SK-N-SH (cell line): Measurements from ENCODE around the gene PLCB1. TPM values are rescaled to one million over a fixed set of nuclear protein-coding genes. Genes with fewer than 3 reads are reported as not detected.

Experiments
- CTCF ChIA-PET: fragments of 300-600, 350-600 bp; formaldehyde crosslinking; extraction: SDS; loops from one replicate; lab custom pipeline; 2021; lab: Yijun Ruan, JAX
- POLR2A ChIA-PET: fragments of 350-600 bp; sonication (Branson Sonifier 250); formaldehyde crosslinking; extraction: SDS; loops from one replicate; lab custom pipeline; 2020; ENCODE audit warnings: antibody characterized with exemption, inconsistent platforms; lab: Yijun Ruan, JAX
- DNase-seq: peaks from one replicate; pipeline ENCODE4 v3.0.0; 2012
- H2AFZ ChIP-seq: fragments of 200-600 bp; sonication (generic); 2 replicates; pipeline ENCODE4 v1.8.1; 2016; ENCODE audit warnings: antibody characterized with exemption, mild to moderate bottlenecking, low read depth
- H3F3A ChIP-seq: fragments of 200-600 bp; sonication (generic); replicated peaks from 2 replicates; pipeline ENCODE3; 2016; ENCODE audit warnings: antibody characterized with exemption, mild to moderate bottlenecking; ENCODE audit not compliant: insufficient read depth
- H3K27ac ChIP-seq, 2 experiments: fragments of 200-500 bp in 1 of 2; fragments of 200-600 bp in 1 of 2; sonication (Bioruptor generic) in 1 of 2; sonication (generic), shearing (Covaris generic) in 1 of 2; 2 replicates each; pipeline versions ENCODE4 v1.5.1 to v1.6.1; 2014 to 2016; ENCODE audit warnings: low read depth in 2 of 2, inconsistent platforms in 1 of 2, low read length in 1 of 2, mild to moderate bottlenecking in 1 of 2, mixed read lengths in 1 of 2
- H3K27me3 ChIP-seq: fragments of 200-600 bp; sonication (generic), shearing (Covaris generic); 2 replicates; pipeline ENCODE4 v1.6.1; 2016; ENCODE audit warnings: mixed run types; ENCODE audit not compliant: insufficient read depth
- H3K36me3 ChIP-seq, 2 experiments: fragments of 200-500 bp in 1 of 2; fragments of 200-600 bp in 1 of 2; sonication (Bioruptor generic) in 1 of 2; sonication (generic) in 1 of 2; replicated peaks in 1 of 2; 2 replicates each; pipeline versions ENCODE3 to v1.5.1; 2014 to 2016; ENCODE audit warnings: low read length in 1 of 2, mild to moderate bottlenecking in 1 of 2; ENCODE audit not compliant: insufficient read depth in 2 of 2, control insufficient read depth in 1 of 2
- H3K4me1 ChIP-seq, 2 experiments: fragments of 200-500 bp in 1 of 2; fragments of 200-600 bp in 1 of 2; sonication (Bioruptor generic) in 1 of 2; sonication (generic), shearing (Covaris generic) in 1 of 2; 2 replicates each; pipeline versions ENCODE4 v1.5.1 to v1.6.1; 2014 to 2016; ENCODE audit warnings: low read depth in 1 of 2, low read length in 1 of 2, mixed run types in 1 of 2; ENCODE audit not compliant: insufficient read depth in 2 of 2, control insufficient read depth in 1 of 2
- H3K4me2 ChIP-seq: fragments of 200-600 bp; sonication (generic), shearing (Covaris generic); 2 replicates; pipeline ENCODE4 v1.6.1; 2017; ENCODE audit warnings: mixed run types
- H3K4me3 ChIP-seq, 2 experiments: fragments of 200-500 bp in 1 of 2; fragments of 200-600 bp in 1 of 2; sonication (Bioruptor generic) in 1 of 2; sonication (generic), shearing (Covaris generic) in 1 of 2; 2 replicates each; pipeline versions ENCODE4 v1.5.1 to v1.8.1; 2014 to 2016; ENCODE audit warnings: low read depth in 2 of 2, inconsistent platforms in 1 of 2, low read length in 1 of 2, mild to moderate bottlenecking in 1 of 2, mixed read lengths in 1 of 2, moderate library complexity in 1 of 2
- H3K79me2 ChIP-seq: fragments of 200-600 bp; sonication (generic); 2 replicates; pipeline ENCODE4 v1.8.1; 2017; ENCODE audit warnings: mild to moderate bottlenecking; ENCODE audit not compliant: insufficient read depth
- H3K9ac ChIP-seq: fragments of 200-600 bp; sonication (generic); 2 replicates; pipeline ENCODE4 v1.6.1; 2017; ENCODE audit warnings: mixed run types
- H3K9me2 ChIP-seq: fragments of 200-600 bp; sonication (generic); 2 replicates; pipeline ENCODE4 v1.6.1; 2017; ENCODE audit warnings: mixed run types
- H3K9me3 ChIP-seq: fragments of 200-600 bp; sonication (generic); 2 replicates; pipeline ENCODE4 v1.6.1; 2017; ENCODE audit warnings: mixed run types, mild to moderate bottlenecking, moderate library complexity
- H4K20me1 ChIP-seq: fragments of 200-600 bp; sonication (generic); 2 replicates; pipeline ENCODE4 v1.6.1; 2017; ENCODE audit warnings: mild to moderate bottlenecking, mixed run types; ENCODE audit not compliant: insufficient read depth
- CHD2 ChIP-seq: fragments of 150-350 bp; IDR thresholded peaks from 2 replicates; pipeline ENCODE4 v1.6.1; 2018; ENCODE audit warnings: low read length; ENCODE audit not compliant: partially characterized antibody
- ELF1 ChIP-seq: IDR thresholded peaks from 2 replicates; pipeline ENCODE4 v1.4.0; 2012
- EP300 ChIP-seq, 2 experiments: IDR thresholded peaks; 2 replicates each; pipeline versions ENCODE4 v1.4.0 to v1.6.1; 2012; ENCODE audit warnings: borderline replicate concordance in 1 of 2, low read depth in 1 of 2, low read length in 1 of 2
- EZH2phosphoT487 ChIP-seq: fragments of 200-600 bp; sonication (generic); IDR thresholded peaks from 2 replicates; pipeline ENCODE4 v1.6.1; 2017; ENCODE audit warnings: low read depth, mixed run types, mild to moderate bottlenecking, antibody characterized with exemption, moderate library complexity, borderline replicate concordance
- FOXJ3 ChIP-seq: sonication (generic); formaldehyde crosslinking; IDR thresholded peaks from 2 replicates; pipeline ENCODE4 v1.5.1; 2020; ENCODE audit warnings: mild to moderate bottlenecking, missing genetic modification reagents
- FOXM1 ChIP-seq: IDR thresholded peaks from 2 replicates; pipeline ENCODE4 v1.4.0; 2012; ENCODE audit warnings: low read depth, mild to moderate bottlenecking
- GABPA ChIP-seq: IDR thresholded peaks from 2 replicates; pipeline ENCODE4 v1.4.0; 2012; ENCODE audit warnings: low read depth, mild to moderate bottlenecking
- IRF3 ChIP-seq: fragments of 150-350 bp; IDR thresholded peaks from 2 replicates; pipeline ENCODE4 v1.6.1; 2016; ENCODE audit warnings: mild to moderate bottlenecking, low read depth, low read length
- MEF2A ChIP-seq: IDR thresholded peaks from 2 replicates; pipeline ENCODE4 v1.4.0; 2012; ENCODE audit warnings: low read depth, borderline replicate concordance
- MXI1 ChIP-seq: IDR thresholded peaks from 2 replicates; pipeline ENCODE4 v1.6.1; 2012; ENCODE audit warnings: mild to moderate bottlenecking, low read depth, low read length, improper control_type of control experiment
- NRF1 ChIP-seq: IDR thresholded peaks from 2 replicates; pipeline ENCODE4 v1.6.1; 2012; ENCODE audit warnings: low read depth, mild to moderate bottlenecking, low read length
- POLR2AphosphoS5 ChIP-seq: IDR thresholded peaks from 2 replicates; pipeline ENCODE4 v1.6.1; 2012; ENCODE audit warnings: low read depth, low read length
- RAD21 ChIP-seq: IDR thresholded peaks from 2 replicates; pipeline ENCODE4 v1.6.1; 2012; ENCODE audit warnings: mild to moderate bottlenecking, low read length
- RCOR1 ChIP-seq: fragments of 150-350 bp; IDR thresholded peaks from 2 replicates; pipeline ENCODE4 v1.6.1; 2017; ENCODE audit warnings: antibody characterized with exemption, low read length
- REST ChIP-seq: IDR thresholded peaks from 2 replicates; pipeline ENCODE4 v1.6.1; 2012; ENCODE audit warnings: mild to moderate bottlenecking, low read depth, low read length, moderate library complexity
- RFX5 ChIP-seq: IDR thresholded peaks from 2 replicates; pipeline ENCODE4 v1.6.1; 2012; ENCODE audit warnings: mild to moderate bottlenecking, improper control_type of control experiment, low read length
- RXRA ChIP-seq: IDR thresholded peaks from 2 replicates; pipeline ENCODE4 v1.4.0; 2012; ENCODE audit warnings: low read depth, mild to moderate bottlenecking, borderline replicate concordance
- TCF12 ChIP-seq: IDR thresholded peaks from 2 replicates; pipeline ENCODE4 v1.4.0; 2012
- USF1 ChIP-seq: IDR thresholded peaks from 2 replicates; pipeline ENCODE4 v1.4.0; 2012; ENCODE audit warnings: low read depth, borderline replicate concordance
- ZBTB33 ChIP-seq: IDR thresholded peaks from 2 replicates; pipeline ENCODE4 v1.4.0; 2012; ENCODE audit warnings: low read depth, borderline replicate concordance
- polyA plus RNA-seq, 3 experiments: library from polyadenylated mRNA; depleted of rRNA; stranded (reverse); fragments of >200 nt; gene quantifications; 2 replicates each; pipeline ENCODE4 v1.2.3, GENCODE V29; 2012

The PLCB1 gene
- polyA plus RNA-seq, 1 of the 3 experiments (the other 2 are of a cell fraction) = 10.5 TPM

GRCh38 chr20:8895472-8895871 lies 763.4 kb downstream of the PLCB1 start:
- ChIA-PET CTCF (interaction anchor here (1.1 kb wide), 1 partner anchor 42 kb away, joined by 3 read pairs; no protein-coding TSS in a partner anchor), POLR2A (no interaction called here)
- H2AFZ ChIP-seq = no peak overlapping the region
- H3K36me3 ChIP-seq = no peaks in the 10 kb centered on the region
- no peak overlapping the region for H3K27ac ChIP-seq
- H3K27me3 ChIP-seq = no peaks in the 10 kb centered on the region
- no peak overlapping the region for H3K9ac ChIP-seq
- no peaks in the 10 kb centered on the region for H3F3A ChIP-seq
- TF ChIP-seq FOXM1 (no peak), ELF1 (no peak), CHD2 (no peak), MXI1 (no peak), RCOR1 (no peak), MEF2A (no peak), TCF12 (no peak), POLR2AphosphoS5 (no peak), NRF1 (no peak), FOXJ3 (CRISPR knock-in tag) (no peak), IRF3 (no peak), USF1 (no peak), RAD21 (no peak), GABPA (no peak), RFX5 (no peak), ZBTB33 (no peak), EP300 (IDR thresholded peaks at IDR 0.05; ENCODE audit: borderline replicate concordance in 1 of 2, low read depth in 1 of 2, low read length in 1 of 2) (no peak), RXRA (no peak), REST (no peak), EZH2phosphoT487 (no peak)
- H3K9me2 ChIP-seq = no peaks in the 10 kb centered on the region
- no peak for DNase-seq
- H3K4me1 ChIP-seq = no peaks in the 10 kb centered on the region
- H3K9me3 ChIP-seq = 0 out of 2 replicates have a peak, but pooled peaks cover 12% of the 10 kb centered on the region
- H3K79me2 ChIP-seq = no peaks in the 10 kb centered on the region
- H3K4me3 ChIP-seq = no peak overlapping the region
- no peak overlapping the region for H3K4me2 ChIP-seq
- no peaks in the 10 kb centered on the region for H4K20me1 ChIP-seq
